ENCODE results near the gene RTP5. TPM values are rescaled to one million over a fixed set of nuclear protein-coding genes. Genes with fewer than 3 reads are reported as not detected.

RTP5 gene
- total and polyA plus RNA-seq, 9 donors = 0.05 to 0.06 (median 0.05) TPM; not detected in 6

DNA sequence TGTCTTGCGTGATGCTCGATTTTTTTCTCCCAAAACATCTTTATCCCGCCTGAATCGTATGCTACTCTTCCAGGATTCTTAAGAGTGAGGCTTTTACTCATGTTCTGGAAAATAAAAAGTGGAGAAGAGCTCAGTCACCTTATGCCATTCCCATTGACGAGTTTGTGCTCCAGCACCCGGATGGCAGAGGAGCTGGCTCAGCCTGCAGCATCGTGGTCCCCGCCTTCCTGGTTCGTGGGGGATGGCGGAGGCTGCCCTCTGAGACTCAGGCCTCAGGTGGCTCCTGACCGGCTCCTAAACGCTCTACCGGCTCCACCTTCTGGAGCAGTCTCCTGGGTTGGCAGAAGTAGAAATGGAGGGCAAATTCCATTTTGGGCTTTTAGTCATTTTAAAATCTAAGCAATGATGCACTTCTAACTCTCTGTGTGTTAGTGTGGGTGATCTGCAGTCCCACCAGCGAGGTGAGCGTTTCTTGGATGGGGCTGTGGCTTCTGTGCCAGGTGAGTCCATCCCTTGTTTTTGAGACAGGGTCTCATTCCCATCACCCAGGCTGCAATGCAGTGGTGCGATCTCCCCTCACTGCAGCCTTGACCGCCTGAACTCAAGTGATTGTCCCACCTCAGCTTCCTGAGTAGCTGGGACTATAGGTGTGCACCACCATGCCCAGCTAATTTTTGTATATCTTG lies 27.8 kb downstream of the RTP5 start:
- Histone ChIP-seq H3K27me3 (ENCODE audit: control insufficient read depth, insufficient read depth, low read length) (no peaks in the 10 kb centered on the region), H3K36me3 (ENCODE audit: control insufficient read depth, insufficient read depth, low read length) (peaks cover 3% of the 10 kb centered on the region), H3K4me1 (ENCODE audit: control insufficient read depth, insufficient read depth, low read length) (peaks cover 52% of the 10 kb centered on the region), H3K9me3 (replicated peaks; ENCODE audit: control insufficient read depth, low read depth, low read length) (no peaks in the 10 kb centered on the region), H3K27ac (ENCODE audit: low read length) (no peak overlapping the region), H3K4me3 (ENCODE audit: low read length) (no peak overlapping the region)
- WGBS (ENCODE audit: insufficient coverage) = 87% methylated on average over 12 of the region's 17 CpGs
- no peak for DNase-seq

DNA sequence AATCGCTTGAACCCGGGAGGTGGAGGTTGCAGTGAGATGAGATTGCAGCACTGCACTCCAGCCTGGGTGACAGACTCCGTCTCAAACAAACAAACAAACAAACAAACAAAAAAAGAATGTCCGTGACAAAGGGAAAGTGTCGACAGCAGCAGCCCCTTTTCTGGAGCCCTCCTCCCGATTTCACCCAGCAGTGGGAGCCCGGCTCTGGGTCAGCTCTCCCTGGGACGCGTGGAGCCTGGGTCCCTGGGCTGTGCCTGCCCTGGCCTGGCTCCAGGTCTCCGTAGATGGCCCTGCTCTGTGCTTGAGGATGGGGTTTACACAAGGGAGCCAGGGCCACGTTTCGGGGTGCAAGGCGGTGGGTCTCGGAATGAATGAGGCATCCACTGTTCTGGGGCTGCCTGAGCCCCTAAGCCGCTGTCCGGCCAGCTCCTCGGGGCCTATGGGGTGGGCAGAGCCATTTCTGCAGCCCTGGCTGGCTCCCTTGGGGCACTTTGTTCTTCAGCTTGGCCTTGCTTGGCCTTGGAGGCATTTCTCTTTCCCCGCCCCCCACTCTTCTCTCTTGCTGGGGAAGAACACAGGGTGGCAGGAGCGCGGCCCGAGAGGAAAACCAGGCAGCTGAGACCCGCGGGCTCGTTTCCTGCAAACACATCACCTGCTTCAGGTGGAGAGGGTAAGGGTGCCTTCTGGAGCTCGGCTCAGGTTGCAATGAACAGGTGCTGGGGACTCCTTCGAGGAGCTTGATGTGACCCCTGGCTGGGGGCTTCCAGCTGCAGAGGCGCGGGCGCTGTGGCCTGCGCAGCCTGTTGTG lies 29.1 kb downstream of the RTP5 start:
- WGBS (ENCODE audit: insufficient coverage) = 65% methylated on average over 16 of the region's 30 CpGs
- Histone ChIP-seq H3K4me1 (ENCODE audit: control insufficient read depth, insufficient read depth, low read length) (peaks cover 48% of the 10 kb centered on the region), H3K9me3 (replicated peaks; ENCODE audit: control insufficient read depth, low read depth, low read length) (no peaks in the 10 kb centered on the region), H3K36me3 (ENCODE audit: control insufficient read depth, insufficient read depth, low read length) (peaks cover 3% of the 10 kb centered on the region), H3K4me3 (ENCODE audit: low read length) (no peak overlapping the region), H3K27me3 (ENCODE audit: control insufficient read depth, insufficient read depth, low read length) (no peaks in the 10 kb centered on the region), H3K27ac (ENCODE audit: low read length) (no peak overlapping the region)
- DNase-seq = no peak

DNA sequence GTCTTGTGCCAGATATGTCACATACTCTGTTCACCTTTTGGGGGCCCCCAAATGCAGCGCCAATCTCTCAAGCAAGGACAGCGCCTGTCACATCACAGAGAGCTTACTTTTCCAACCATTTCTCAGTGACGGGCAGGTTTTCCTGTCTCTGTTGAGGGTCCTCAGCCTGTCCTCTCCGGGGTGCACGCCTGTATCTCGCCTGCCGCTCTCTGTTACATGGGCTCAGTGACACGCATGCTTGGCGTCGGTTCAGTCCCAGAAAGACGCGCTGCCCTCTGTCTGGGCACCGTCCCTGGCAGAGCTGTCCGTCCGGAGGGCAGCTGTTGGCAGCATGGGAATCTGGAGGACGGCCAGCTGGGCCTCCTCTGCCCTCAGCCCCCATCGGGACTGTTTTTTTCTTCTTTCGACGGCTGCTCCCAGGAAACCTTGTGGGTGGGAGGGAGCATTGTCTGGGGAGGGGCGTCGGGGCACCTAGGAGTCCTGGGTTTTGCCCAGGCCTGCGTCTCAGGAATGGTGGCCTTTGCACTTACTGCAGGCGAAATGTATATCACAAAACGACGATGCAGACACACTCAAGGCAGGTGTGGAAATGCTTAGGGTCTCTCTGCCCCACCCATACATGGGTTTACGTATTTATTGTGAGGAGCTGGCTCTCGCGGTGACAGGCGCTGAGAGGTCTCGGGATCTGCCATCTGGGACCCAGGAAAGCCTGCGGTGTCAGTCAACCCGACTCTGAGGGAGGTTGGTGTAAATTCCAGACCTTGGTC lies 30.9 kb downstream of the RTP5 start:
- no peak overlapping the region for H3K4me3 ChIP-seq (ENCODE audit: low read length)
- H3K4me1 ChIP-seq (ENCODE audit: control insufficient read depth, insufficient read depth, low read length) = peaks cover 37% of the 10 kb centered on the region
- H3K27ac ChIP-seq (ENCODE audit: low read length) = peak overlapping the region; percentile 59
- H3K36me3 ChIP-seq (ENCODE audit: control insufficient read depth, insufficient read depth, low read length) = peaks cover 3% of the 10 kb centered on the region
- no peaks in the 10 kb centered on the region for H3K27me3 ChIP-seq (ENCODE audit: control insufficient read depth, insufficient read depth, low read length)
- WGBS (ENCODE audit: insufficient coverage) = 81% methylated on average over 27 of the region's 32 CpGs
- peak; percentile 76 for DNase-seq
- no peaks in the 10 kb centered on the region for H3K9me3 ChIP-seq (replicated peaks; ENCODE audit: control insufficient read depth, low read depth, low read length)

DNA sequence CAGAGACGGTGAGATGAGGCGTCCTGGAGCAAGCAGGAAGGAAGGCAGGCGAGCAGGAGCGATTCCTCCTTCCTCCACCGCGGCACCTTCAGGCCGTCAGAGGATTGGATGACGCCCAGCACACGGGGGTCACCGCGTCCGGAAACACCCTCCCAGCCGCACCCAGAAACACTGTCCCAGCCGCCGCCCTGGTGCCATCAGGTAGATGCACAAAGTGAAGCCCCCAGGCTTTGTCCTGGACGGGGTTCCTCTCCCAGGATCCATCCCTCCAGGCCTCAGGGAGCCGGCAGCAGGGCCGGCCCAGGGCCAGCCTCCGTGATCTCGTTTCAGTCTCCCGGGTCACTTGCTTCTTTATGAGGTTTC lies 31.5 kb downstream of the RTP5 start:
- no peaks in the 10 kb centered on the region for H3K9me3 ChIP-seq (replicated peaks; ENCODE audit: control insufficient read depth, low read depth, low read length)
- H3K27me3 ChIP-seq (ENCODE audit: control insufficient read depth, insufficient read depth, low read length) = no peaks in the 10 kb centered on the region
- H3K4me3 ChIP-seq (ENCODE audit: low read length) = no peak overlapping the region
- peaks cover 32% of the 10 kb centered on the region for H3K4me1 ChIP-seq (ENCODE audit: control insufficient read depth, insufficient read depth, low read length)
- H3K27ac ChIP-seq (ENCODE audit: low read length) = no peak overlapping the region
- WGBS (ENCODE audit: insufficient coverage) = 85% methylated on average over 16 of the region's 21 CpGs
- H3K36me3 ChIP-seq (ENCODE audit: control insufficient read depth, insufficient read depth, low read length) = peaks cover 3% of the 10 kb centered on the region
- no peak for DNase-seq

DNA sequence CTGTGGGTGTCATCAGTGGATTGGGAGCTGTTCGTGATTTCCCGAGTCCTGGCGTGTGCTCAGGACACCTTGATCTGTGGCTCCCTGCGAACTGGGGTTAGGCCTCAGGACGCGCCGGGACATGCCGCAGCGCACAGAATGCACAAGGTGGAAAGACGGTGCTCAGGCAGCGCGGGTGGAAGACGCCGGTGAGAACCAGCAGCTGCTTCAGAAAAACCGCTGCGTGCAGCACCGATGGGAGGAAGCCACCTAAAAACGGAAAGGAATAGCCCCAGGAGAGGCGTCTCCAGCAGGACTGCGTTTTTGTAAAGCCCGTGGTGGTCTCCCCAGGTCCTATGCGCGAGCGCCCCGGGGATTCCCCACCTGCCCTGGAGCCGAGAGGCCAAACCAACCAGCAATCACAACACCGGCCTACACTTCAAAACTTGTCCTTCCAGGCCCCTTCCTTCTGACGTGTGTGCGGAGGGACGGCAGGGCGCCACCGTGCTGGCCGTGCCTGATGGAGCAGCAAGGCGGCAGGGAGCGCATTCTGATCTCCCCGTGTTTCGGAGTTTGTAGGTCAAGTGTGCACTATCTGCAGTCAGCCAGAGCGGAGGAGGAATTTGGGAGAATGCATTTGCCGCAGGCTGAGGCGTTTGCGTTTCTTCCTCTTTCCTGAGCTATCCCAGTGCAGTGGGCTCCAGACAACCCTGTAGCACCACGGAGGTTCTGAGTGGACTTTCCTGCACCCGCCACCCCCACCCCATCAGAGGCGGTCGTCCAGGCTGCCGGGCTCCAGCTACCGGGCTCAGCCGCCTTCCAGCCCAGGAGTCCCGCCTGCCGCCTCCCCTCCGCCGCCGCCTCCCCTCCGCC lies 32.2 kb downstream of the RTP5 start:
- H3K4me1 ChIP-seq (ENCODE audit: control insufficient read depth, insufficient read depth, low read length) = peaks cover 28% of the 10 kb centered on the region
- WGBS (ENCODE audit: insufficient coverage) = 59% methylated on average over 39 of the region's 54 CpGs
- peaks cover 3% of the 10 kb centered on the region for H3K36me3 ChIP-seq (ENCODE audit: control insufficient read depth, insufficient read depth, low read length)
- no peak for DNase-seq
- H3K27ac ChIP-seq (ENCODE audit: low read length) = no peak overlapping the region
- H3K4me3 ChIP-seq (ENCODE audit: low read length) = no peak overlapping the region
- no peaks in the 10 kb centered on the region for H3K9me3 ChIP-seq (replicated peaks; ENCODE audit: control insufficient read depth, low read depth, low read length)
- no peaks in the 10 kb centered on the region for H3K27me3 ChIP-seq (ENCODE audit: control insufficient read depth, insufficient read depth, low read length)

GRCh38 chr2:241902357-241902991 lies 32.9 kb downstream of the RTP5 start:
- DNase-seq = no peak
- WGBS (ENCODE audit: insufficient coverage) = 54% methylated on average over 38 of the region's 48 CpGs
- Histone ChIP-seq H3K27ac (ENCODE audit: low read length) (no peak overlapping the region), H3K4me1 (ENCODE audit: control insufficient read depth, insufficient read depth, low read length) (peaks cover 28% of the 10 kb centered on the region), H3K27me3 (ENCODE audit: control insufficient read depth, insufficient read depth, low read length) (no peaks in the 10 kb centered on the region), H3K9me3 (replicated peaks; ENCODE audit: control insufficient read depth, low read depth, low read length) (no peaks in the 10 kb centered on the region), H3K36me3 (ENCODE audit: control insufficient read depth, insufficient read depth, low read length) (peaks cover 3% of the 10 kb centered on the region), H3K4me3 (ENCODE audit: low read length) (no peak overlapping the region)

GRCh38 chr2:241903121-241904010 lies 33.8 kb downstream of the RTP5 start:
- H3K27me3 ChIP-seq (ENCODE audit: control insufficient read depth, insufficient read depth, low read length) = no peaks in the 10 kb centered on the region
- no peak overlapping the region for H3K4me3 ChIP-seq (ENCODE audit: low read length)
- DNase-seq = no peak
- H3K36me3 ChIP-seq (ENCODE audit: control insufficient read depth, insufficient read depth, low read length) = peaks cover 3% of the 10 kb centered on the region
- peaks cover 28% of the 10 kb centered on the region for H3K4me1 ChIP-seq (ENCODE audit: control insufficient read depth, insufficient read depth, low read length)
- WGBS (ENCODE audit: insufficient coverage) = 80% methylated on average over 31 of the region's 40 CpGs
- no peak overlapping the region for H3K27ac ChIP-seq (ENCODE audit: low read length)
- H3K9me3 ChIP-seq (replicated peaks; ENCODE audit: control insufficient read depth, low read depth, low read length) = no peaks in the 10 kb centered on the region

- no peaks in the 10 kb centered on the region for H3K27me3 ChIP-seq (ENCODE audit: control insufficient read depth, insufficient read depth, low read length)
- no peak overlapping the region for H3K27ac ChIP-seq (ENCODE audit: low read length)
- H3K9me3 ChIP-seq (replicated peaks; ENCODE audit: control insufficient read depth, low read depth, low read length) = no peaks in the 10 kb centered on the region
- no peak for DNase-seq
- WGBS (ENCODE audit: insufficient coverage) = 84% methylated on average over 8 of the region's 19 CpGs
- peaks cover 20% of the 10 kb centered on the region for H3K4me1 ChIP-seq (ENCODE audit: control insufficient read depth, insufficient read depth, low read length)
- H3K4me3 ChIP-seq (ENCODE audit: low read length) = no peak overlapping the region
- peaks cover 3% of the 10 kb centered on the region for H3K36me3 ChIP-seq (ENCODE audit: control insufficient read depth, insufficient read depth, low read length)
Measured at GRCh38 chr2:241904011-241904718, 34.6 kb downstream of the RTP5 start.

Measured in muscle of leg (tissue), 11 donors.